Activated naive CD8-positive, alpha-beta T cell treated with anti-CD3 and anti-CD28 coated beads, Interleukin-2, amount 10 ng/mL, durations not matched to agents 7 days and 5 days (primary cell): ENCODE measurements around the gene TTC12. TPM values are rescaled to one million over a fixed set of nuclear protein-coding genes. Genes with fewer than 3 reads are reported as not detected.

Experiments
- ATAC-seq: fragments of 150-1000 bp; cut with Tn5 transposase; one replicate; pipeline ENCODE4 v1.10.0; 2021; ENCODE audit warnings: low read depth, moderate library complexity
- POLR2A ChIA-PET: fragments of 350-600 bp; sonication (Branson Sonifier 250); formaldehyde crosslinking; loops from one replicate; lab custom pipeline; 2021; ENCODE audit warnings: antibody characterized with exemption; lab: Charles Lee
- DNase-seq: peaks from one replicate; pipeline ENCODE4 v3.0.0; 2021
- H3K27ac Mint-ChIP-seq: one replicate; pipeline ENCODE4 v1.8.0; 2022; ENCODE audit warnings: mild to moderate bottlenecking, mixed read lengths
- H3K27me3 Mint-ChIP-seq: one replicate; pipeline ENCODE4 v1.8.0; 2022; ENCODE audit warnings: mild to moderate bottlenecking, moderate library complexity, mixed read lengths
- H3K36me3 Mint-ChIP-seq: one replicate; pipeline ENCODE4 v1.8.0; 2021; ENCODE audit warnings: mild to moderate bottlenecking, mixed read lengths
- H3K4me1 Mint-ChIP-seq: one replicate; pipeline ENCODE4 v1.8.0; 2021; ENCODE audit warnings: mixed read lengths
- H3K4me3 Mint-ChIP-seq: one replicate; pipeline ENCODE4 v1.8.0; 2022; ENCODE audit warnings: mild to moderate bottlenecking, moderate library complexity, mixed read lengths
- H3K9me3 Mint-ChIP-seq: one replicate; pipeline ENCODE4 v1.8.0; 2021; ENCODE audit warnings: mixed read lengths
- total RNA-seq, 2 experiments: library from RNA; stranded (reverse); gene quantifications; one replicate each; pipeline ENCODE4 v1.2.3, GENCODE V29; 2021

The TTC12 gene
- total RNA-seq, 2 experiments from 2014 or later: 37.4 to 45.6 TPM

- Mint-ChIP-seq H3K36me3 (no peaks in the 10 kb centered on the region), H3K9me3 (no peaks in the 10 kb centered on the region), H3K27ac (no peak overlapping the region), H3K4me3 (no peak overlapping the region), H3K4me1 (peaks cover 3% of the 10 kb centered on the region), H3K27me3 (no peaks in the 10 kb centered on the region)
- DNase-seq: no peak
- no peak for ATAC-seq
- POLR2A ChIA-PET: no interaction called here
Measured at GRCh38 chr11:113276466-113276865, 37.9 kb upstream of the TTC12 start.

- H3K27ac Mint-ChIP-seq: no peak overlapping the region
- no peaks in the 10 kb centered on the region for H3K27me3 Mint-ChIP-seq
- H3K36me3 Mint-ChIP-seq: no peaks in the 10 kb centered on the region
- no peaks in the 10 kb centered on the region for H3K9me3 Mint-ChIP-seq
- ATAC-seq (no peak), DNase-seq (no peak)
- no peak overlapping the region for H3K4me3 Mint-ChIP-seq
- POLR2A ChIA-PET: no interaction called here
- peaks cover 3% of the 10 kb centered on the region for H3K4me1 Mint-ChIP-seq
Measured at GRCh38 chr11:113277907-113278306, 36.5 kb upstream of the TTC12 start.

GRCh38 chr11:113278481-113278880, 35.9 kb upstream of the TTC12 start:
- POLR2A ChIA-PET: no interaction called here
- peaks cover 3% of the 10 kb centered on the region for H3K4me1 Mint-ChIP-seq
- no peaks in the 10 kb centered on the region for H3K36me3 Mint-ChIP-seq
- DNase-seq (no peak), ATAC-seq (no peak)
- H3K27ac Mint-ChIP-seq: no peak overlapping the region
- no peak overlapping the region for H3K4me3 Mint-ChIP-seq
- H3K27me3 Mint-ChIP-seq: no peaks in the 10 kb centered on the region
- no peaks in the 10 kb centered on the region for H3K9me3 Mint-ChIP-seq

GRCh38 chr11:113278925-113279324, 35.5 kb upstream of the TTC12 start:
- Mint-ChIP-seq H3K27me3 (no peaks in the 10 kb centered on the region), H3K4me3 (no peak overlapping the region), H3K27ac (no peak overlapping the region), H3K4me1 (peaks cover 3% of the 10 kb centered on the region), H3K9me3 (no peaks in the 10 kb centered on the region), H3K36me3 (no peaks in the 10 kb centered on the region)
- POLR2A ChIA-PET: no interaction called here
- DNase-seq (no peak), ATAC-seq (no peak)

- peaks cover 3% of the 10 kb centered on the region for H3K4me1 Mint-ChIP-seq
- ATAC-seq (no peak), DNase-seq (no peak)
- POLR2A ChIA-PET: no interaction called here
- no peak overlapping the region for H3K4me3 Mint-ChIP-seq
- H3K27ac Mint-ChIP-seq: no peak overlapping the region
- no peaks in the 10 kb centered on the region for H3K36me3 Mint-ChIP-seq
- no peaks in the 10 kb centered on the region for H3K9me3 Mint-ChIP-seq
- H3K27me3 Mint-ChIP-seq: no peaks in the 10 kb centered on the region
Measured at GRCh38 chr11:113279591-113279990, 34.8 kb upstream of the TTC12 start.

- peaks cover 3% of the 10 kb centered on the region for H3K4me1 Mint-ChIP-seq
- POLR2A ChIA-PET: no interaction called here
- no peak overlapping the region for H3K27ac Mint-ChIP-seq
- H3K4me3 Mint-ChIP-seq: no peak overlapping the region
- H3K27me3 Mint-ChIP-seq: no peaks in the 10 kb centered on the region
- no peaks in the 10 kb centered on the region for H3K36me3 Mint-ChIP-seq
- DNase-seq (no peak), ATAC-seq (no peak)
- H3K9me3 Mint-ChIP-seq: no peaks in the 10 kb centered on the region
Measured at GRCh38 chr11:113281052-113281725, 33.2 kb upstream of the TTC12 start.

GRCh38 chr11:113282898-113283437, 31.4 kb upstream of the TTC12 start:
- POLR2A ChIA-PET: no interaction called here
- ATAC-seq (no peak), DNase-seq (no peak)
- Mint-ChIP-seq H3K4me1 (peaks cover 3% of the 10 kb centered on the region), H3K27me3 (no peaks in the 10 kb centered on the region), H3K4me3 (no peak overlapping the region), H3K9me3 (no peaks in the 10 kb centered on the region), H3K36me3 (no peaks in the 10 kb centered on the region), H3K27ac (no peak overlapping the region)

- H3K9me3 Mint-ChIP-seq: no peaks in the 10 kb centered on the region
- DNase-seq: no peak
- ATAC-seq: no peak
- no peaks in the 10 kb centered on the region for H3K4me1 Mint-ChIP-seq
- no peaks in the 10 kb centered on the region for H3K27me3 Mint-ChIP-seq
- no peak overlapping the region for H3K4me3 Mint-ChIP-seq
- POLR2A ChIA-PET: no interaction called here
- no peak overlapping the region for H3K27ac Mint-ChIP-seq
- H3K36me3 Mint-ChIP-seq: no peaks in the 10 kb centered on the region
Measured at GRCh38 chr11:113283881-113284280, 30.5 kb upstream of the TTC12 start.

GRCh38 chr11:113286009-113286408, 28.4 kb upstream of the TTC12 start:
- POLR2A ChIA-PET: no interaction called here
- no peak for DNase-seq
- no peaks in the 10 kb centered on the region for H3K27me3 Mint-ChIP-seq
- no peaks in the 10 kb centered on the region for H3K9me3 Mint-ChIP-seq
- no peak overlapping the region for H3K4me3 Mint-ChIP-seq
- no peak for ATAC-seq
- no peak overlapping the region for H3K27ac Mint-ChIP-seq
- H3K36me3 Mint-ChIP-seq: no peaks in the 10 kb centered on the region
- no peaks in the 10 kb centered on the region for H3K4me1 Mint-ChIP-seq

- ATAC-seq (no peak), DNase-seq (no peak)
- POLR2A ChIA-PET: no interaction called here
- no peaks in the 10 kb centered on the region for H3K27me3 Mint-ChIP-seq
- no peaks in the 10 kb centered on the region for H3K9me3 Mint-ChIP-seq
- no peaks in the 10 kb centered on the region for H3K4me1 Mint-ChIP-seq
- H3K27ac Mint-ChIP-seq: no peak overlapping the region
- H3K36me3 Mint-ChIP-seq: no peaks in the 10 kb centered on the region
- H3K4me3 Mint-ChIP-seq: no peak overlapping the region
Measured at GRCh38 chr11:113286509-113287497, 27.6 kb upstream of the TTC12 start.

GRCh38 chr11:113287801-113288200, 26.6 kb upstream of the TTC12 start:
- POLR2A ChIA-PET: no interaction called here
- no peak overlapping the region for H3K27ac Mint-ChIP-seq
- no peaks in the 10 kb centered on the region for H3K9me3 Mint-ChIP-seq
- H3K4me3 Mint-ChIP-seq: no peak overlapping the region
- no peaks in the 10 kb centered on the region for H3K36me3 Mint-ChIP-seq
- H3K27me3 Mint-ChIP-seq: no peaks in the 10 kb centered on the region
- no peak for ATAC-seq
- no peaks in the 10 kb centered on the region for H3K4me1 Mint-ChIP-seq
- DNase-seq: no peak

- Mint-ChIP-seq H3K4me1 (no peaks in the 10 kb centered on the region), H3K27ac (no peak overlapping the region), H3K4me3 (no peak overlapping the region), H3K27me3 (no peaks in the 10 kb centered on the region), H3K9me3 (no peaks in the 10 kb centered on the region), H3K36me3 (no peaks in the 10 kb centered on the region)
- no peak for DNase-seq
- ATAC-seq: no peak
- POLR2A ChIA-PET: no interaction called here
Measured at GRCh38 chr11:113288286-113288863, 26.0 kb upstream of the TTC12 start.

- POLR2A ChIA-PET: no interaction called here
- no peak overlapping the region for H3K4me3 Mint-ChIP-seq
Measured at GRCh38 chr11:113289431-113290187, 24.8 kb upstream of the TTC12 start.

More at GRCh38 chr11:113289431-113290187, 24.8 kb upstream of the TTC12 start:
- Mint-ChIP-seq H3K27ac (no peak overlapping the region), H3K27me3 (peaks cover 2% of the 10 kb centered on the region), H3K9me3 (no peaks in the 10 kb centered on the region), H3K36me3 (no peaks in the 10 kb centered on the region), H3K4me1 (no peaks in the 10 kb centered on the region)
- ATAC-seq (peak; percentile 79), DNase-seq (peak; percentile 76)
